ENCODE data around the gene SGCA. TPM values are rescaled to one million over a fixed set of nuclear protein-coding genes. Genes with fewer than 3 reads are reported as not detected.

SGCA gene
- total RNA-seq, 1 experiment from 2014 or later, result not detected

GRCh38 chr17:50145532-50146229 is 20.1 kb upstream of the SGCA start:
- in situ Hi-C loops (cut with HindIII; ENCODE audit: low pct_unique_long_range_greater_than_20kb, low sequenced_read_pairs), result no loop called here

GRCh38 chr17:50146230-50146926 is 19.4 kb upstream of the SGCA start:
- no peak for DNase-seq (ENCODE audit: low read depth, low spot score)
- in situ Hi-C loops (cut with HindIII; ENCODE audit: low pct_unique_long_range_greater_than_20kb, low sequenced_read_pairs), result no loop called here

More at GRCh38 chr17:50145532-50146229, 20.1 kb upstream of the SGCA start:
- DNase-seq (ENCODE audit: low read depth, low spot score), result no peak

GRCh38 chr17:50146927-50147665 is 18.7 kb upstream of the SGCA start:
- DNase-seq (ENCODE audit: low read depth, low spot score), result no peak

GRCh38 chr17:50147841-50148225 is 18.0 kb upstream of the SGCA start:
- DNase-seq (ENCODE audit: low read depth, low spot score), result no peak
- in situ Hi-C loops (cut with HindIII; ENCODE audit: low pct_unique_long_range_greater_than_20kb, low sequenced_read_pairs), result no loop called here

More at GRCh38 chr17:50146927-50147665, 18.7 kb upstream of the SGCA start:
- in situ Hi-C loops (cut with HindIII; ENCODE audit: low pct_unique_long_range_greater_than_20kb, low sequenced_read_pairs), result no loop called here

- DNase-seq (ENCODE audit: low read depth, low spot score), result no peak
- in situ Hi-C loops (cut with HindIII; ENCODE audit: low pct_unique_long_range_greater_than_20kb, low sequenced_read_pairs), result no loop called here
Measured at GRCh38 chr17:50148226-50149090, 17.3 kb upstream of the SGCA start.

GRCh38 chr17:50149091-50149416 is 16.8 kb upstream of the SGCA start:
- no peak for DNase-seq (ENCODE audit: low read depth, low spot score)
- in situ Hi-C loops (cut with HindIII; ENCODE audit: low pct_unique_long_range_greater_than_20kb, low sequenced_read_pairs), result no loop called here

- peak; percentile 36 for DNase-seq (ENCODE audit: low read depth, low spot score)
Measured at GRCh38 chr17:50149417-50150353, 16.1 kb upstream of the SGCA start.

GRCh38 chr17:50150354-50151040 is 15.3 kb upstream of the SGCA start, which contains the start of gene PPP1R9B:
Gene PPP1R9B, minus strand, starts transcription at chr17:50150677. Its CDS starts 164 bp downstream, at chr17:50150513.
- no peak for DNase-seq (ENCODE audit: low read depth, low spot score)
- in situ Hi-C loops (cut with HindIII; ENCODE audit: low pct_unique_long_range_greater_than_20kb, low sequenced_read_pairs), result no loop called here

More at GRCh38 chr17:50149417-50150353, 16.1 kb upstream of the SGCA start:
- in situ Hi-C loops (cut with HindIII; ENCODE audit: low pct_unique_long_range_greater_than_20kb, low sequenced_read_pairs), result no loop called here

- in situ Hi-C loops (cut with HindIII; ENCODE audit: low pct_unique_long_range_greater_than_20kb, low sequenced_read_pairs), result no loop called here
Measured at GRCh38 chr17:50151041-50151936, 14.5 kb upstream of the SGCA start.

GRCh38 chr17:50151937-50152547 is 13.8 kb upstream of the SGCA start:
- DNase-seq (ENCODE audit: low read depth, low spot score), result peak; percentile 88
- in situ Hi-C loops (cut with HindIII; ENCODE audit: low pct_unique_long_range_greater_than_20kb, low sequenced_read_pairs), result no loop called here

More at GRCh38 chr17:50151041-50151936, 14.5 kb upstream of the SGCA start:
- DNase-seq (ENCODE audit: low read depth, low spot score), result peak; percentile 90

GRCh38 chr17:50152736-50153135 is 13.1 kb upstream of the SGCA start:
- DNase-seq (ENCODE audit: low read depth, low spot score), result no peak
- in situ Hi-C loops (cut with HindIII; ENCODE audit: low pct_unique_long_range_greater_than_20kb, low sequenced_read_pairs), result no loop called here

GRCh38 chr17:50153650-50154575 is 11.9 kb upstream of the SGCA start:
- in situ Hi-C loops (cut with HindIII; ENCODE audit: low pct_unique_long_range_greater_than_20kb, low sequenced_read_pairs), result no loop called here
- no peak for DNase-seq (ENCODE audit: low read depth, low spot score)

GRCh38 chr17:50154604-50155003 is 11.2 kb upstream of the SGCA start:
- in situ Hi-C loops (cut with HindIII; ENCODE audit: low pct_unique_long_range_greater_than_20kb, low sequenced_read_pairs), result no loop called here
- no peak for DNase-seq (ENCODE audit: low read depth, low spot score)
